Osteoblast (primary cell): ENCODE results near the gene FCN3. TPM values are rescaled to one million over a fixed set of nuclear protein-coding genes. Genes with fewer than 3 reads are reported as not detected.
A peak's percentile ranks its signal among the peaks of the same experiment; 100 is the strongest.

ENCODE experiments used
- DNase-seq: peaks from one replicate; pipeline ENCODE4 v3.0.0; 2011; ENCODE audit warnings: low spot score, mixed read lengths; ENCODE audit not compliant: insufficient read length; ENCODE audit errors: missing footprints
- H2AFZ ChIP-seq: 2 replicates; pipeline ENCODE4 v1.6.0; 2011; ENCODE audit warnings: mild to moderate bottlenecking, low read length
- H3K27ac ChIP-seq: 2 replicates; pipeline ENCODE4 v1.5.1; 2011; ENCODE audit warnings: mild to moderate bottlenecking, low read depth, low read length, moderate library complexity
- H3K27me3 ChIP-seq: 2 replicates; pipeline ENCODE4 v1.6.0; 2012; ENCODE audit warnings: mild to moderate bottlenecking, control low read depth, inconsistent platforms, low read length, moderate library complexity; ENCODE audit not compliant: insufficient read depth
- H3K36me3 ChIP-seq: 2 replicates; pipeline ENCODE4 v1.5.1; 2011; ENCODE audit warnings: mild to moderate bottlenecking, low read length, control low read depth, moderate library complexity; ENCODE audit not compliant: insufficient read depth
- H3K4me1 ChIP-seq: 2 replicates; pipeline ENCODE4 v1.5.1; 2011; ENCODE audit warnings: mild to moderate bottlenecking, low read length, control low read depth, moderate library complexity; ENCODE audit not compliant: insufficient read depth
- H3K4me2 ChIP-seq: 2 replicates; pipeline ENCODE4 v1.6.0; 2011; ENCODE audit warnings: mild to moderate bottlenecking, low read length; ENCODE audit not compliant: insufficient read depth
- H3K4me3 ChIP-seq: fragments of 200-600 bp; sonication (generic); 3 replicates; pipeline ENCODE4 v1.5.1; 2012; ENCODE audit warnings: mild to moderate bottlenecking, low read length, inconsistent platforms; ENCODE audit not compliant: insufficient read depth
- H3K79me2 ChIP-seq: 2 replicates; pipeline ENCODE4 v1.6.0; 2012; ENCODE audit warnings: mild to moderate bottlenecking, low read length, control low read depth, inconsistent platforms; ENCODE audit not compliant: insufficient read depth
- H3K9me3 ChIP-seq: 2 replicates; pipeline ENCODE4 v1.5.1; 2011; ENCODE audit warnings: low read depth, low read length, control low read depth
- H4K20me1 ChIP-seq: 2 replicates; pipeline ENCODE4 v1.6.0; 2012; ENCODE audit warnings: mild to moderate bottlenecking, low read length, control low read depth; ENCODE audit not compliant: insufficient read depth
- CTCF ChIP-seq: IDR thresholded peaks from 2 replicates; pipeline ENCODE4 v1.5.1; 2011; ENCODE audit warnings: mild to moderate bottlenecking, low read depth, low read length, moderate library complexity; ENCODE audit errors: extremely low read depth
- total RNA-seq: library from RNA; depleted of rRNA; stranded (reverse); fragments of >200 nt; gene quantifications from 2 replicates; pipeline ENCODE4 v1.2.3, GENCODE V29; 2012

Gene FCN3
- total RNA-seq, 1 donor, result not detected

- Histone ChIP-seq H4K20me1 (peaks cover 35% of the 10 kb centered on the region), H3K36me3 (peaks cover 50% of the 10 kb centered on the region), H3K27ac (no peak overlapping the region), H3K4me2 (no peak overlapping the region), H3K9me3 (no peaks in the 10 kb centered on the region), H3K79me2 (peaks cover 39% of the 10 kb centered on the region), H3K27me3 (no peaks in the 10 kb centered on the region), H2AFZ (no peak overlapping the region), H3K4me1 (no peaks in the 10 kb centered on the region), H3K4me3 (no peak overlapping the region)
- peak; percentile 79 for TF ChIP-seq CTCF
- peak; percentile 95 for DNase-seq
Measured at GRCh38 chr1:27332536-27333281, 41.9 kb downstream of the FCN3 start.

- no peak for TF ChIP-seq CTCF
- Histone ChIP-seq H3K4me2 (no peak overlapping the region), H3K9me3 (no peaks in the 10 kb centered on the region), H3K79me2 (peaks cover 46% of the 10 kb centered on the region), H3K27ac (no peak overlapping the region), H2AFZ (no peak overlapping the region), H3K27me3 (no peaks in the 10 kb centered on the region), H3K4me1 (no peaks in the 10 kb centered on the region), H3K4me3 (no peak overlapping the region), H3K36me3 (peaks cover 50% of the 10 kb centered on the region), H4K20me1 (peaks cover 37% of the 10 kb centered on the region)
- DNase-seq, result peak; percentile 56
Measured at GRCh38 chr1:27331922-27332321, 42.7 kb downstream of the FCN3 start.

- Histone ChIP-seq H3K9me3 (no peaks in the 10 kb centered on the region), H3K4me1 (no peaks in the 10 kb centered on the region), H3K79me2 (peaks cover 51% of the 10 kb centered on the region), H2AFZ (no peak overlapping the region), H4K20me1 (peaks cover 39% of the 10 kb centered on the region), H3K4me3 (no peak overlapping the region), H3K27ac (no peak overlapping the region), H3K4me2 (no peak overlapping the region), H3K36me3 (peaks cover 54% of the 10 kb centered on the region), H3K27me3 (no peaks in the 10 kb centered on the region)
- DNase-seq, result no peak
- TF ChIP-seq CTCF, result no peak
Measured at GRCh38 chr1:27331426-27331825, 43.2 kb downstream of the FCN3 start.

GRCh38 chr1:27330786-27331185 is 43.8 kb downstream of the FCN3 start:
- Histone ChIP-seq H3K4me3 (no peak overlapping the region), H3K36me3 (peaks cover 53% of the 10 kb centered on the region), H3K4me1 (no peaks in the 10 kb centered on the region), H4K20me1 (peaks cover 43% of the 10 kb centered on the region), H3K27ac (no peak overlapping the region), H3K9me3 (no peaks in the 10 kb centered on the region), H3K4me2 (no peak overlapping the region), H3K79me2 (peaks cover 58% of the 10 kb centered on the region), H3K27me3 (no peaks in the 10 kb centered on the region), H2AFZ (no peak overlapping the region)
- DNase-seq, result no peak
- no peak for TF ChIP-seq CTCF
